Epithelial cell of proximal tubule (primary cell): ENCODE data around the gene CLCN4. TPM values are rescaled to one million over a fixed set of nuclear protein-coding genes. Genes with fewer than 3 reads are reported as not detected.

Source experiments
- DNase-seq: peaks from one replicate; pipeline ENCODE4 v3.0.0-alpha.2; 2011; ENCODE audit warnings: low read depth
- H3K4me3 ChIP-seq: 2 replicates; pipeline ENCODE4 v1.5.1; 2011; ENCODE audit warnings: low read depth, mild to moderate bottlenecking, low read length
- CTCF ChIP-seq: conservative IDR thresholded peaks from 2 replicates; pipeline ENCODE4 v1.5.1; 2012; ENCODE audit warnings: low read depth, mild to moderate bottlenecking, low read length
- total RNA-seq: library from RNA; depleted of rRNA; stranded (reverse); fragments of >200 nt; gene quantifications from 2 replicates; pipeline ENCODE4 v1.2.3, GENCODE V29; 2015

The CLCN4 gene
- total RNA-seq, 1 donor from 2014 or later: 1.2 TPM

- TF ChIP-seq CTCF: no peak
- no peak overlapping the region for H3K4me3 ChIP-seq
- no peak for DNase-seq
These were observed 52.2 kb downstream of the CLCN4 start for GRCh38 chrX:10208953-10209352.

GRCh38 chrX:10212395-10212794 lies 55.6 kb downstream of the CLCN4 start:
- TF ChIP-seq CTCF: no peak

GRCh38 chrX:10213716-10214115 lies 56.9 kb downstream of the CLCN4 start:
- no peak for DNase-seq
- TF ChIP-seq CTCF: no peak

More at GRCh38 chrX:10212395-10212794, 55.6 kb downstream of the CLCN4 start:
- H3K4me3 ChIP-seq: no peak overlapping the region
- no peak for DNase-seq

GRCh38 chrX:10216208-10216607 lies 59.4 kb downstream of the CLCN4 start:
- no peak for TF ChIP-seq CTCF
- H3K4me3 ChIP-seq: no peak overlapping the region
- DNase-seq: no peak

More at GRCh38 chrX:10213716-10214115, 56.9 kb downstream of the CLCN4 start:
- no peak overlapping the region for H3K4me3 ChIP-seq

- TF ChIP-seq CTCF: no peak
- H3K4me3 ChIP-seq: no peak overlapping the region
- no peak for DNase-seq
These were observed 60.4 kb downstream of the CLCN4 start for GRCh38 chrX:10217198-10217597.

- no peak for TF ChIP-seq CTCF
- H3K4me3 ChIP-seq: no peak overlapping the region
- DNase-seq: no peak
These were observed 64.9 kb downstream of the CLCN4 start for GRCh38 chrX:10221651-10222050.

- H3K4me3 ChIP-seq: no peak overlapping the region
- TF ChIP-seq CTCF: no peak
- DNase-seq: no peak
These were observed 66.5 kb downstream of the CLCN4 start for GRCh38 chrX:10223276-10223675.
